NK-92 (cell line): Measurements from ENCODE around the gene CHN2.

Experiments
- DNase-seq: peaks from one replicate; lab custom pipeline; 2025; ENCODE audit not compliant: unreplicated experiment; lab: John Stamatoyannopoulos, UW

Gene CHN2

GRCh38 chr7:29359482-29360093, 165.0 kb downstream of the CHN2 start:
- DNase-seq, result no peak

GRCh38 chr7:29360633-29361625, 166.4 kb downstream of the CHN2 start:
- no peak for DNase-seq

GRCh38 chr7:29362380-29362779, 167.8 kb downstream of the CHN2 start:
- DNase-seq, result no peak

- no peak for DNase-seq
Measured at GRCh38 chr7:29363636-29364425, 169.3 kb downstream of the CHN2 start.

GRCh38 chr7:29364661-29365060, 170.1 kb downstream of the CHN2 start:
- no peak for DNase-seq

GRCh38 chr7:29365423-29365822, 170.8 kb downstream of the CHN2 start:
- no peak for DNase-seq

GRCh38 chr7:29367784-29368183, 173.2 kb downstream of the CHN2 start:
- no peak for DNase-seq

GRCh38 chr7:29369909-29370488, 175.4 kb downstream of the CHN2 start:
- DNase-seq, result no peak

- no peak for DNase-seq
Measured at GRCh38 chr7:29370531-29371314, 176.1 kb downstream of the CHN2 start.

GRCh38 chr7:29371472-29371871, 176.9 kb downstream of the CHN2 start:
- DNase-seq, result no peak

- DNase-seq, result no peak
Measured at GRCh38 chr7:29372351-29373090, 177.9 kb downstream of the CHN2 start.

GRCh38 chr7:29375641-29376562, 181.3 kb downstream of the CHN2 start:
- DNase-seq, result no peak

- DNase-seq, result no peak
Measured at GRCh38 chr7:29377718-29378117, 183.1 kb downstream of the CHN2 start.

- no peak for DNase-seq
Measured at GRCh38 chr7:29379551-29379950, 185.0 kb downstream of the CHN2 start.

- no peak for DNase-seq
Measured at GRCh38 chr7:29381206-29382094, 186.9 kb downstream of the CHN2 start.

GRCh38 chr7:29384277-29384676, 189.7 kb downstream of the CHN2 start:
- no peak for DNase-seq

- no peak for DNase-seq
Measured at GRCh38 chr7:29385214-29385814, 190.7 kb downstream of the CHN2 start.
